OCI-LY1 (cell line): ENCODE results near the gene SETDB2.

Experiments used
- EZH2 ChIP-seq: fragments of 200-600 bp; sonication (generic), shearing (Covaris generic); IDR thresholded peaks from 2 replicates; pipeline ENCODE4 v1.8.0; 2017; ENCODE audit warnings: borderline replicate concordance, mixed run types, mild to moderate bottlenecking, antibody characterized with exemption, low read length, moderate library complexity, mixed read lengths
- TF ChIP-seq, protein P1 (sequence below): fragments of 200-600 bp; sonication (generic), shearing (Covaris generic); IDR thresholded peaks from 2 replicates; pipeline ENCODE4 v1.5.1; 2017; ENCODE audit warnings: mild to moderate bottlenecking, antibody characterized with exemption, low read length, moderate library complexity, mixed read lengths

- TF ChIP-seq, protein P1, sequence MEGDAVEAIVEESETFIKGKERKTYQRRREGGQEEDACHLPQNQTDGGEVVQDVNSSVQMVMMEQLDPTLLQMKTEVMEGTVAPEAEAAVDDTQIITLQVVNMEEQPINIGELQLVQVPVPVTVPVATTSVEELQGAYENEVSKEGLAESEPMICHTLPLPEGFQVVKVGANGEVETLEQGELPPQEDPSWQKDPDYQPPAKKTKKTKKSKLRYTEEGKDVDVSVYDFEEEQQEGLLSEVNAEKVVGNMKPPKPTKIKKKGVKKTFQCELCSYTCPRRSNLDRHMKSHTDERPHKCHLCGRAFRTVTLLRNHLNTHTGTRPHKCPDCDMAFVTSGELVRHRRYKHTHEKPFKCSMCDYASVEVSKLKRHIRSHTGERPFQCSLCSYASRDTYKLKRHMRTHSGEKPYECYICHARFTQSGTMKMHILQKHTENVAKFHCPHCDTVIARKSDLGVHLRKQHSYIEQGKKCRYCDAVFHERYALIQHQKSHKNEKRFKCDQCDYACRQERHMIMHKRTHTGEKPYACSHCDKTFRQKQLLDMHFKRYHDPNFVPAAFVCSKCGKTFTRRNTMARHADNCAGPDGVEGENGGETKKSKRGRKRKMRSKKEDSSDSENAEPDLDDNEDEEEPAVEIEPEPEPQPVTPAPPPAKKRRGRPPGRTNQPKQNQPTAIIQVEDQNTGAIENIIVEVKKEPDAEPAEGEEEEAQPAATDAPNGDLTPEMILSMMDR, result no peak
- no peak for TF ChIP-seq EZH2
Measured at GRCh38 chr13:49444524-49445395, 686 bp downstream of the SETDB2 start.
